ENCODE results near the gene SLC28A1. TPM values are rescaled to one million over a fixed set of nuclear protein-coding genes. Genes with fewer than 3 reads are reported as not detected.

Gene SLC28A1
- total and polyA plus RNA-seq, 7 donors = 0.13 to 1.9 (median 0.34) TPM

GRCh38 chr15:84855136-84855535 lies 29.3 kb upstream of the SLC28A1 start:
- no peaks in the 10 kb centered on the region for H3K9me3 ChIP-seq
- no peak for TF ChIP-seq CTCF (IDR thresholded peaks at IDR 0.05)
- intact Hi-C loops (cut with DNase I) = no loop called here
- no peaks in the 10 kb centered on the region for H3K27me3 ChIP-seq (ENCODE audit: insufficient read depth in 3 of 3, low read length in 2 of 3)
- peaks cover 25% of the 10 kb centered on the region for H3K4me1 ChIP-seq
- peak overlapping the region; percentile 38 for H3K27ac ChIP-seq
- 28 to 44% (median 32%) methylated on average over 9 of the region's 9 CpGs for WGBS, 3 donors
- DNase-seq (no peak), ATAC-seq (peak in 2 of 4 donors; percentile 11 to 20)
- H3K36me3 ChIP-seq (ENCODE audit: insufficient read depth in 1 of 2, low read depth in 1 of 2) = peaks cover 7 to 58% of the 10 kb centered on the region in 2 donors
- no peak overlapping the region for H3K4me3 ChIP-seq

- no peak overlapping the region for H3K4me3 ChIP-seq
- ATAC-seq (peak in 3 of 4 donors; percentile 30 to 63 (median 38)), DNase-seq (no peak)
- H3K27ac ChIP-seq = peak overlapping the region; percentile 38
- intact Hi-C loops (cut with DNase I) = no loop called here
- peaks cover 7 to 64% of the 10 kb centered on the region in 2 donors for H3K36me3 ChIP-seq (ENCODE audit: insufficient read depth in 1 of 2, low read depth in 1 of 2)
- TF ChIP-seq CTCF (IDR thresholded peaks at IDR 0.05) = no peak
- H3K4me1 ChIP-seq = peaks cover 25% of the 10 kb centered on the region
- no peaks in the 10 kb centered on the region for H3K27me3 ChIP-seq (ENCODE audit: insufficient read depth in 3 of 3, low read length in 2 of 3)
- H3K9me3 ChIP-seq = no peaks in the 10 kb centered on the region
Measured at GRCh38 chr15:84855765-84856164, 28.7 kb upstream of the SLC28A1 start.

GRCh38 chr15:84856731-84857417 lies 27.6 kb upstream of the SLC28A1 start:
- no peak for TF ChIP-seq CTCF (IDR thresholded peaks at IDR 0.05)
- intact Hi-C loops (cut with DNase I) = no loop called here
- DNase-seq = peak in 1 of 2 donors; percentile 77
- no peak overlapping the region for H3K4me3 ChIP-seq
- H3K27ac ChIP-seq = peak overlapping the region; percentile 46
- peaks cover 7 to 76% of the 10 kb centered on the region in 2 donors for H3K36me3 ChIP-seq (ENCODE audit: insufficient read depth in 1 of 2, low read depth in 1 of 2)
- peak; percentile 23 to 82 (median 70) for ATAC-seq
- 78 to 85% (median 78%) methylated on average over 13 to 16 of the region's 16 CpGs for WGBS, 3 donors
- no peaks in the 10 kb centered on the region for H3K27me3 ChIP-seq (ENCODE audit: insufficient read depth in 3 of 3, low read length in 2 of 3)
- no peaks in the 10 kb centered on the region for H3K9me3 ChIP-seq
- H3K4me1 ChIP-seq = peaks cover 25% of the 10 kb centered on the region

GRCh38 chr15:84857418-84858004 lies 27.0 kb upstream of the SLC28A1 start:
- peaks cover 25% of the 10 kb centered on the region for H3K4me1 ChIP-seq
- peak overlapping the region; percentile 46 for H3K27ac ChIP-seq
- intact Hi-C loops (cut with DNase I) = no loop called here
- ATAC-seq (no peak), DNase-seq (no peak)
- no peak for TF ChIP-seq CTCF (IDR thresholded peaks at IDR 0.05)
- WGBS, 3 donors = 92 to 95% (median 94%) methylated on average over 14 to 15 of the region's 15 CpGs
- H3K4me3 ChIP-seq = no peak overlapping the region
- H3K27me3 ChIP-seq (ENCODE audit: insufficient read depth in 3 of 3, low read length in 2 of 3) = no peaks in the 10 kb centered on the region
- no peaks in the 10 kb centered on the region for H3K9me3 ChIP-seq
- peaks cover 7 to 79% of the 10 kb centered on the region in 2 donors for H3K36me3 ChIP-seq (ENCODE audit: insufficient read depth in 1 of 2, low read depth in 1 of 2)

Data from psoas muscle (tissue), 8 donors.